B cell (primary cell): ENCODE measurements around the gene NOP16. TPM values are rescaled to one million over a fixed set of nuclear protein-coding genes. Genes with fewer than 3 reads are reported as not detected.

ENCODE experiments used
- ATAC-seq: fragments of 200-7000 bp; cut with Tn5 transposase; one replicate; pipeline ENCODE4 v1.10.0; 2021; ENCODE audit warnings: low read depth, mild to moderate bottlenecking, moderate number of reproducible peaks, moderate library complexity
- CTCF ChIA-PET: fragments of 350-600 bp; sonication (Branson Sonifier 250); formaldehyde crosslinking; loops from one replicate; lab custom pipeline; 2021; ENCODE audit warnings: antibody characterized with exemption, inconsistent platforms; lab: Charles Lee
- POLR2A ChIA-PET: fragments of 350-600 bp; sonication (Branson Sonifier 250); formaldehyde crosslinking; loops from one replicate; lab custom pipeline; 2021; ENCODE audit warnings: antibody characterized with exemption; lab: Charles Lee
- DNase-seq: peaks from one replicate; pipeline ENCODE4 v3.0.0; 2013
- H2AFZ ChIP-seq: 2 replicates; pipeline ENCODE4 v1.6.1; 2012; ENCODE audit warnings: mild to moderate bottlenecking, low read depth, low read length; ENCODE audit not compliant: insufficient read depth, poor library complexity, severe bottlenecking
- H3K27ac ChIP-seq, 2 donors: 1 replicate in 1 of 2; 2 replicates in 1 of 2; pipeline ENCODE4 v1.5.1; 2012 to 2013; ENCODE audit warnings: low read length in 2 of 2, mild to moderate bottlenecking in 2 of 2, moderate library complexity in 1 of 2
- H3K27me3 ChIP-seq, 4 experiments: fragments of 200-600 bp in 1 of 4; sonication (generic) in 1 of 4; replicated peaks in 1 of 4; 1 replicate in 2 of 4; 2 replicates in 2 of 4; pipeline versions ENCODE4 v1.6.1 to v1.7.0; 2013 to 2016; ENCODE audit warnings: low read length in 3 of 4, mild to moderate bottlenecking in 2 of 4, mixed read lengths in 1 of 4, moderate library complexity in 1 of 4; ENCODE audit not compliant: insufficient read depth in 4 of 4, control insufficient read depth in 3 of 4; ENCODE audit errors: control extremely low read depth in 1 of 4
- H3K36me3 ChIP-seq, 2 experiments: replicated peaks in 1 of 2; 1 replicate in 1 of 2; 2 replicates in 1 of 2; pipeline versions ENCODE4 v1.6.1 to v1.7.1; 2013; ENCODE audit warnings: low read length in 1 of 2; ENCODE audit not compliant: insufficient read depth in 2 of 2, control insufficient read depth in 1 of 2; ENCODE audit errors: control extremely low read depth in 1 of 2, extremely low read depth in 1 of 2
- H3K4me1 ChIP-seq, 2 donors: fragments of 200-600 bp in 1 of 2; sonication (generic) in 1 of 2; 1 replicate in 1 of 2; 2 replicates in 1 of 2; pipeline versions ENCODE4 v1.5.1 to v1.6.1; 2013 to 2017; ENCODE audit warnings: low read length in 2 of 2; ENCODE audit not compliant: control insufficient read depth in 2 of 2, insufficient read depth in 2 of 2
- H3K4me2 ChIP-seq: replicated peaks from 2 replicates; pipeline ENCODE3; 2012; ENCODE audit warnings: mild to moderate bottlenecking, low read depth, low read length; ENCODE audit not compliant: poor library complexity, severe bottlenecking
- H3K4me3 ChIP-seq, 5 experiments: fragments of 200-600 bp in 1 of 5; sonication (generic) in 1 of 5; 1 replicate in 3 of 5; 2 replicates in 2 of 5; pipeline versions ENCODE4 v1.5.1 to v1.7.0; 2011 to 2016; ENCODE audit warnings: low read length in 4 of 5, mild to moderate bottlenecking in 4 of 5, low read depth in 2 of 5, control low read depth in 1 of 5, moderate library complexity in 1 of 5; ENCODE audit not compliant: insufficient read depth in 1 of 5; ENCODE audit errors: control extremely low read depth in 1 of 5, extremely low read depth in 1 of 5
- H3K79me2 ChIP-seq: fragments of 200-600 bp; sonication (generic); one replicate; pipeline ENCODE4 v1.6.0; 2016; ENCODE audit warnings: low read length; ENCODE audit not compliant: control insufficient read depth, insufficient read depth
- H3K9ac ChIP-seq: fragments of 200-600 bp; sonication (generic); 2 replicates; pipeline ENCODE4 v1.6.1; 2017; ENCODE audit warnings: mild to moderate bottlenecking, low read length, moderate library complexity
- H3K9me3 ChIP-seq, 3 donors: one replicate each; pipeline versions ENCODE4 v1.6.1 to v1.7.1; 2013; ENCODE audit warnings: low read length in 2 of 3; ENCODE audit not compliant: control insufficient read depth in 2 of 3, insufficient read depth in 1 of 3; ENCODE audit errors: control extremely low read depth in 1 of 3
- H4K20me1 ChIP-seq: 2 replicates; pipeline ENCODE4 v1.6.0; 2012; ENCODE audit warnings: mild to moderate bottlenecking, low read length; ENCODE audit not compliant: insufficient read depth, control insufficient read depth, poor library complexity, severe bottlenecking
- H3K27ac Mint-ChIP-seq: one replicate; pipeline ENCODE4 v1.8.0; 2021; ENCODE audit warnings: mixed read lengths
- H3K27me3 Mint-ChIP-seq: one replicate; pipeline ENCODE4 v1.8.0; 2021; ENCODE audit warnings: mixed read lengths
- H3K4me1 Mint-ChIP-seq: one replicate; pipeline ENCODE4 v1.8.0; 2021; ENCODE audit warnings: mixed read lengths
- H3K4me3 Mint-ChIP-seq: one replicate; pipeline ENCODE4 v1.8.0; 2021; ENCODE audit warnings: mixed read lengths
- H3K9me3 Mint-ChIP-seq: one replicate; pipeline ENCODE4 v1.8.0; 2022; ENCODE audit warnings: mixed read lengths; ENCODE audit not compliant: insufficient read depth
- EZH2 ChIP-seq: IDR thresholded peaks from 2 replicates; pipeline ENCODE4 v1.6.1; 2012; ENCODE audit warnings: borderline replicate concordance, low read depth, mild to moderate bottlenecking, moderate library complexity, low read length; ENCODE audit not compliant: insufficient read depth, poor library complexity, severe bottlenecking
- WGBS: methylation state at CpG from one replicate; pipeline ENCODE4 v1.1.5; 2013; ENCODE audit warnings: missing lambda C conversion rate; ENCODE audit not compliant: insufficient coverage; 5-methylcytosine and 5-hydroxymethylcytosine counted together
- intact Hi-C: fragments of 100-400 bp; cut with micrococcal nuclease; formaldehyde crosslinking; loops from one replicate; pipeline ENCODE4 v1.10.0; 2022
- polyA plus RNA-seq: library from polyadenylated mRNA; depleted of rRNA; stranded (reverse); fragments of >200 nt; gene quantifications from 2 replicates; pipeline ENCODE4 v1.2.3, GENCODE V29; 2012
- total RNA-seq, 2 donors: library from RNA; stranded (reverse); fragments of 120-200 nt in 1 of 2; gene quantifications; 1 replicate in 1 of 2; 2 replicates in 1 of 2; pipeline versions ENCODE4 v1.2.3 to v1.2.4, GENCODE V29; 2013 to 2022
- TF ChIP-seq, protein P1 (sequence below): fragments of 200-600 bp; IDR thresholded peaks from one replicate; pipeline ENCODE4 v1.8.0; 2022; ENCODE audit warnings: antibody characterized with exemption, mild to moderate bottlenecking

Gene NOP16
- total and polyA plus RNA-seq, 2 donors (not counting 1 experiment from before 2014, with no cell fraction given): 25.0 to 27.8 TPM

- H3K4me3 ChIP-seq: no peak overlapping the region
- H3K4me1 ChIP-seq: no peaks in the 10 kb centered on the region
- H2AFZ ChIP-seq: no peak overlapping the region
- no peak overlapping the region for H3K9ac ChIP-seq
- Mint-ChIP-seq H3K4me3 (no peak overlapping the region), H3K4me1 (no peaks in the 10 kb centered on the region), H3K27ac (no peak overlapping the region), H3K9me3 (peaks cover 2% of the 10 kb centered on the region), H3K27me3 (no peaks in the 10 kb centered on the region)
- ChIA-PET POLR2A (no interaction called here), CTCF (no interaction called here)
- H3K79me2 ChIP-seq: no peaks in the 10 kb centered on the region
- H4K20me1 ChIP-seq: no peaks in the 10 kb centered on the region
- intact Hi-C loops: no loop called here
- 100% methylated on average over 1 of the region's 1 CpG for WGBS
- no peak for ATAC-seq
- no peaks in the 10 kb centered on the region for H3K27me3 ChIP-seq
- no peak overlapping the region for H3K4me2 ChIP-seq
- H3K36me3 ChIP-seq: peaks cover 14 to 39% of the 10 kb centered on the region in 2 experiments
- DNase-seq: no peak
- no peak for TF ChIP-seq EZH2
- TF ChIP-seq, protein P1, sequence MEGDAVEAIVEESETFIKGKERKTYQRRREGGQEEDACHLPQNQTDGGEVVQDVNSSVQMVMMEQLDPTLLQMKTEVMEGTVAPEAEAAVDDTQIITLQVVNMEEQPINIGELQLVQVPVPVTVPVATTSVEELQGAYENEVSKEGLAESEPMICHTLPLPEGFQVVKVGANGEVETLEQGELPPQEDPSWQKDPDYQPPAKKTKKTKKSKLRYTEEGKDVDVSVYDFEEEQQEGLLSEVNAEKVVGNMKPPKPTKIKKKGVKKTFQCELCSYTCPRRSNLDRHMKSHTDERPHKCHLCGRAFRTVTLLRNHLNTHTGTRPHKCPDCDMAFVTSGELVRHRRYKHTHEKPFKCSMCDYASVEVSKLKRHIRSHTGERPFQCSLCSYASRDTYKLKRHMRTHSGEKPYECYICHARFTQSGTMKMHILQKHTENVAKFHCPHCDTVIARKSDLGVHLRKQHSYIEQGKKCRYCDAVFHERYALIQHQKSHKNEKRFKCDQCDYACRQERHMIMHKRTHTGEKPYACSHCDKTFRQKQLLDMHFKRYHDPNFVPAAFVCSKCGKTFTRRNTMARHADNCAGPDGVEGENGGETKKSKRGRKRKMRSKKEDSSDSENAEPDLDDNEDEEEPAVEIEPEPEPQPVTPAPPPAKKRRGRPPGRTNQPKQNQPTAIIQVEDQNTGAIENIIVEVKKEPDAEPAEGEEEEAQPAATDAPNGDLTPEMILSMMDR: no peak
- H3K9me3 ChIP-seq: peaks cover 0 to 6% (median 4%) of the 10 kb centered on the region in 3 donors
- no peak overlapping the region for H3K27ac ChIP-seq
Observed at GRCh38 chr5:176337913-176338312, 50.5 kb downstream of the NOP16 start.

- Mint-ChIP-seq H3K4me3 (no peak overlapping the region), H3K9me3 (peaks cover 5% of the 10 kb centered on the region), H3K27ac (no peak overlapping the region), H3K4me1 (no peaks in the 10 kb centered on the region), H3K27me3 (no peaks in the 10 kb centered on the region)
- Histone ChIP-seq H3K9me3 (peaks cover 0 to 6% (median 4%) of the 10 kb centered on the region in 3 donors), H3K9ac (no peak overlapping the region), H2AFZ (no peak overlapping the region), H3K27ac (no peak overlapping the region), H3K4me3 (no peak overlapping the region), H3K27me3 (no peaks in the 10 kb centered on the region), H3K36me3 (peaks cover 14 to 27% of the 10 kb centered on the region in 2 experiments), H3K79me2 (no peaks in the 10 kb centered on the region), H3K4me2 (no peak overlapping the region), H4K20me1 (no peaks in the 10 kb centered on the region), H3K4me1 (no peaks in the 10 kb centered on the region)
- ChIA-PET CTCF (no interaction called here), POLR2A (no interaction called here)
- intact Hi-C loops: no loop called here
- DNase-seq (no peak), ATAC-seq (no peak)
- no peak for TF ChIP-seq EZH2
- TF ChIP-seq, protein P1: no peak
Observed at GRCh38 chr5:176334031-176334770, 54.2 kb downstream of the NOP16 start.
